ENCODE results near the gene HMGB1.
"Not testable (repeated sequence)": the region's sequence is repeated elsewhere in the genome, so short reads cannot be mapped to it uniquely, and the experiment has no call there.

HMGB1 gene

DNA sequence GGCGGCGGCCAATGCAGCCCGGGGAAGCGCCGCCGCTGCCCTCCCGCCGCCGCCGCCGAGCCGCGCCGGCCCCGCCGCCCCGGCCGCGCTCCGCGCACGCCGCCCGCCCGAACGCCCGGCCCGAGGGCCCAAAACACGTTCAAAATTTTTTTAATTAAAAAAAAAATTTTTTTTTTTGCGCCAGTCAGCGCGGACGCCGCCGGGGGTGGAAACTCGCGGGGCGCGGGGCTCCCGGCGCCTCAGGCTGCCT is 468 bp downstream of the HMGB1 start:
- DNase-seq = no peak

DNA sequence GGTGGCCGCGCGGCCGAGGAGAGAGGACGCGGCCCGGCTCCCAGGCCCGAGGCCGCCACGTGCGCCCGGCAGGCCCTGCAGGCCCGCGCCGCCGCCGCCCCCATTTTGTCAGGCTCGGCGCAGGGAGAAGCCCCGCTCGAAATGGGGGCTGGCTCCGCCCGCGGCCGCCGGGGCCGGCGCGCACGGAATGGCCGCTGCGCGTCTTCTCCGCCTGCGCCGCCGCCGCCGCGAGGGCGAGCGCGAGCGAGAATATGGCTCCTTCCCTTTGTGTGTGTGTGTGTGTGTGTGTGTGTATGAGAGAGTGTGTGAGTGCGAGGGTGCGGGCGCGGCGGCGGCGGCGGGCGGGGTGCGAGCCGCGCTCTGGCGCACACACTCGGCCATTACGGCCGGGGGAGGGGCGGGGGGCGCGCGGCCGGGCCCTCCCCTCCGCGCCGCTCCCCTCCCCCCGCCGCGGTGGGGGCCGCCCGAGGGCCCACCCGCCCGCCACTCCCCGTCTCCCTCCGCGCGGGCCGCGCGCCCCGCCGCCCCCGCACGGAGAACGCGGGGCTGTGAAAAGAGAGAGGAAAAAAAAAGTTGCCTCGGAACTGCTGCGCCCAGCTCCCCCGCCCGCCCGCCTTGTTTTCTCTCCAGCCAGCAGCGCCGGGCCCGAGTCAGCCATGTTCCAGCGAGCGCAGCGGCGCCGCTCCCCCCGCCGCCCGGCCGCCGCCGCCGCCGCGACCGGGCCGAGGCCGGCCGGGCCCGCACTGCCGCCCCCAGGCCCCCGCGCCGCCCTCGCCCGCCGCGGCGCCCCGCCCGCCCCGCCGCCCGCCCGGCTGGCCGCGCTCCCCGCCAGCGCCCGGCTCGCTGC is 1.0 kb downstream of the HMGB1 start:
- peak; percentile 84 for DNase-seq

DNA sequence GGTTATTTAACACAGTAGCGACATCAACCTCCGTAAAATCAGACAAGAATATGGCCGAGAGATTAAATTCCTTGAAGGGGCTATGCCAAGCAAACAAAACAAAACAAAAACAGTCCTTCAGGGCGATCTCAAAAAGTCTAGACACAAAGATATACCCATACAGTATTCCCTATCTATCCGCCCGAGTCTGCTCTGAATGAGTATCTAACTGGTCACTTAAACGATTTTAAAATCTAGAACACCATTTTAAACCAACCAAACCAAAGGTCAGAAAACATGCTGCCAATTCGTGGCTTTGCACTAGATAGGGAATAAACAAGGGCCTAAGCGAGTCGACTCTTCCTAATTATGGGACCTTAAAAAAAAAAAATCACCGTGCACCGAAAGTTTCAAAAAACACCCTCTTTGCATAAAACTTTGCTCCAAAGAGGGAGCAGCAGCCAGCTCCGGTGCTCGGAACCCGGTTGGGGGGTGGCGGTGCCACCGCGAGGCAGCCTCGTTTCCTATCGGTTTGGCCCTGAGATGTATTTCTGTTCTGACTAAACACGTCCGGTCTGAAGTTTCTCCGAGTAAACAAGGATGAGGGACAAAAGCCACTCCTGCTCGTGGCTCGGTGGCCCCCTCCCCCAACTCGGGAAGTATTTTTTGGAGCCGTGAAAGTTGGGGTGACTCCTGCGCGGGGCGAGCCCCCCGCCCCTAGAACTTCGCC is 1.8 kb downstream of the HMGB1 start:
- peak; percentile 76 for DNase-seq

DNA sequence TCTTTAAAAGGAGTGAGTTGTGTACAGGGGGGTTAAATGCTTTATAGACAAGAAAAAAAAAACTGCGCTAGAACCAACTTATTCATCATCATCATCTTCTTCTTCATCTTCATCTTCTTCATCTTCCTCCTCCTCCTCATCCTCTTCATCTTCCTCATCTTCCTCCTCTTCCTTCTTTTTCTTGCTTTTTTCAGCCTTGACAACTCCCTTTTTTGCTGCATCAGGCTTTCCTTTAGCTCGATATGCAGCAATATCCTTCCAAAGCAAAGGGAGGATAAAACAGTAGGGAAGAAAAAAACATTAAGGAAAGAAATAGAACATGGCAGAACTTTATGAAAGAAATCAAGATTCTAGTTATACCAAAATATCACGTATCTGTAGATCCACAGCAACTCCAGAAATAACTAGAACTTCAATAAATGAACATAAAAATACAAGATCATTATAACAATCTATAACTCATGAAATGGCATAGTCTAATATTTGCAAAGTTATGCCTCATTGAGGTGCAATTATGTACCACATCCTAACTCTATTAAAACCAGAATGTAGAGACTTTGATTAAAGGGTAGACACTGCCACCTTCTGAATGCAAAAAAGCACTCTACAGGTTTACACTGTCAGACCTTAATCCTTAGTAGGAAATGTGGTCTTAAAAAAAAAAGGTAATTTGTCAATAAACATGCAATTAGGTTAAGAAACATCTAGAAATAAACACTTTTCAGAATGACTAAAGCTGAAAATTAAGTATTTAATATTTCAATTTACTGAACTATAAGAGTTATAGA is 4.3 kb downstream of the HMGB1 start:
- peak; percentile 71 for DNase-seq

DNA sequence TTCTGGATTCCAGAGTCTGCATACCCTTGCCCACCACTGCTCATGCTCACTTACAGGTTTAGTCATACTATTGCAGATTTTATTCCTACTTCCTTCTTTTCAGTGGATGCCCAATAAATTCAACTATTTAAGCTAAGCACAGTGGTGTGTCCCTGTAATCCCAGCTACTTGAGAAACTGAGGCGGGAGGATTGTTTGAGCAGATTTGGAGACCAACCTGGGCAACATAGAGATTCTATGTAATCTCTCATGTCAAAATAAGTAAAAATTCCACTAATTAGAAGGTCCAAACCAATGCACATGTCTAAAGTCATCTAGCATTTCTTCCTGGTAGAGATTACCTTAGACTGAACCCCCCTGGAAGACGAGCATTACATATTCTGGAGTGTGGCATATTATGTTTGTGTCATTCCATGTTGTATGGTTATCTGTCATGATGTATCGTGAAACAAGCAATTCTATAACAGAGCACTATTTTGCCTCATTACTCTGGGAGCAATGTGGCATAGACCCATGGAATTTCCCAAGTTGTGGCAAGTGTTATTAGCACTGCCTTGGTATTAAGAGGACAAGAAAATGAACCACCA is 8.3 kb downstream of the HMGB1 start:
- no peak for DNase-seq

DNA sequence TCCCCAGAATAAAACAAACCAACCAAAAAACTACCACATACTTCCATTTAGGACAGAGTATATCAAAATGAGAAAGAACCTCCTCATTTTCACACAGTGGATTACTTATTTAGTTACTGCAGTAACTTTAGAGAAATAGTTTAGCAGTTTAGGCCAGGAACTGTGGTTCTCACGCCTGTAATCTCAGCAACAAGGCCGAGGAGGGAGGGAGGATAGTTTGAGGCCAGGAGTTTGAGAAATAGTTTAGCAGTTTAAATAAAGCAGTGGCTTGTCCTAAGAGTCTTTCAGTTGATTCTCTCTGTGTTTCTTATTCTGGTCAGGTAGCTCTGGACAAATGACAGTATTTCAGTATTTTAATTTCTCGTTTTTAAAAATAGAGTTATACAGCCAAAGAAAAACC is 9.4 kb downstream of the HMGB1 start:
- DNase-seq = no peak

DNA sequence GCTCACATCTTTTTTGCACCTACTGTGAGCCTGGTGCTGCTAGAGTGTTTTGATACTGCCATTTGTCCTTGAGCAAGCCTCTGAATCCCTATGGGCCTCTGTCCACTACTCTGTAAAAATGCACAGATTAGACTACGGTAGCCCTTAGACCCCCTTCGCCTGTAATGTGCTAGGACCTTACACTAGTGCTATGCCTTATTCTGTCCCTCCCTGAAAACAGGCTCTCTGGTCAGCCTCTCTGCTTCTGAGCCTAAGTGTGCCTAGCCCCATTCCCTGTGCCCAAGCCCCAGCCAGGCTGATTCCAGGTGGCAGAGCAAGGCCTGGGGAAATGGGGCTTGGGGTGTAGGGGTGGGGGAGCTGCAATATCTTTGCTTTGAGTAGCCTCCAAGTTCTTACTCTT is 10.7 kb downstream of the HMGB1 start:
- DNase-seq = no peak

DNA sequence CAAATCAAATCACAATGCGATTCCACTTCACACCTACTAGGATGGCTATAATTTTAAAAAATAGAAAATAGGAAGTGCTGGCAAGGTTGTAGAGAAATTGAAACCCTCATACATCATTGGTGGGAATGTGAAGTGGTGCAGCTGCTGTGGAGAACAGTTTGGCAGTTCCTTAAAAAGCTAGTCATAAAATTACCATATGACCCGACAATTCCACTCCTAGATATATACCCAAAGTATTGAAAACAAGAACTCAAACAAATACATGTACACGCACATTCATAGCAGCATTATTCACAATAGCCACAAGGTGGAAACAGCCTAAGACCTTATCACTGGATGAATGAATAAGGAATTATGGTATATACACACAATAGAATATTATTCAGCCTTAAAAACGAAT is 12.0 kb downstream of the HMGB1 start:
- DNase-seq = no peak

DNA sequence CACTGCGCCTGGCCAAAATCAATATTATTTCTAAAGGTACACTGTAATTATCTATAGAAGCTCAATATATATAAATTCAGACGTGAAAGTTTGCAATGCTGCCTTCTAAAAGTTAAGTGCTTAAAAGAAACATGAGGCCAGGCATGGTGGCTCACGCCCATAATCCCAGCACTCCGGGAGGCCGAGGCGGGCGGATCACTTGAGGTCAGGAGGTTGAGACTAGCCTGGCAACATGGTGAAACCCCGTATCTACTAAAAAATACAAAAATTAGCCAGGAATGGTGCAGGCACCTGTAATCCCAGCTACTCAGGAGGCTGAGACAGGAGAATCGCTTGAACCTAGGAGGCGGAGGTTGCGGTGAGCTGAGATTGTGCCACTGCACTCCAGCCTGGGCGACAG is 14.3 kb downstream of the HMGB1 start:
- DNase-seq = not testable (repeated sequence)

DNA sequence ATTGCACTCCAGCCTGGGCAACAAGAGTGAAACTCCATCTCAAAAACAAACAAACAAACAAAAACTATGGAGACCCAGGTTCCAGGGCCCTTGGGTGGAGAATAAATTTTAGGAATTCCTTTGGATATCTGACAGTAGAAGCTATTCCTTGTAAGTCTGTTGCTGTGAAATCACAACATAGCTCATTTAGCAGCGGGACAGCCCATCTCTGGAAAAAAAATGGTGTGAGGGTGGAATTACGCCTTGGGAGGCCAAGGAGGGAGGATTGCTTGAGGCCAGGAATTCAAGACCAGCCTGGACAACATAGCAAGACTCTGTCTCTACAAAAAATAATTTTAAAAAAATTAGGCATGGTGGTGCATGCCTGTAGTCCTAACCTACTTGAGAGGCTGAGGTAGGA is 15.7 kb downstream of the HMGB1 start:
- DNase-seq = no peak

DNA sequence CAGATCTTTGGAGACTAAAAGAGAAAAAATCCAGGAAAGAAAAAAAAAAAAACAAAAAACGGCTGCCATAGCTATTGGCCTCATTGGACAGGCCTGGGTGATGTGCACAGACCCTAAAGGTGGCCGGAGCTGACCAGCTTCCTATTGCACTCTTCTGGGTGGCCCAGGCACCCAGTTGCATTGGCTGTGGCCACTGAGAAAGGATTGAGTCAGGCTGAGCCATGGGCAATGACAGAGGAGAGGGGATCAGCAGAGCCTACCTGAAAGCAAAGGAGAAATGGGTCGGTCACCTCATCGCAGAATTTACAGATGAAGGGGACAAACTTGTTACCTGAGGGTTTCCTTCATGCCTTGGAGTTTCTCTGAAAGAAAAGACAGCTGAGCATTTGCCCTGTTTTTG is 17.3 kb downstream of the HMGB1 start:
- no peak for DNase-seq

DNA sequence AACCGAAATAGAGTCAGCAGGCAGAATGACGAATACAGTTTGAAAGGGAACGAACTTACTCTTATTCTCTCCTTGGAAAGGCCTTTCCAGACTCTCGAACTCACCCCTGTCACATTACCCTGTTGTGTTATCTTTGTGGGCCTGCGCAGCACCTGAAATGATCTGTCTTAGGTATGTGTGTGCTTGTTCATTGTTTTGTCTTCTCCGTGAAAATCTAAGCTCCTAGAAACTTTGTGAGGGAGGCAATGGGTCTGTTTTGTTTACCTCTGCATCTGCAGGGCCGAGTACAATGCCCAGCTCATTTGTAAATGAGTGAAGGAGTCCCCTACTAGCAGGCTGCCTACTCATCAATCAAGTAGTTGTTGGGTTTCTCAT is 19.6 kb downstream of the HMGB1 start:
- DNase-seq = no peak

DNA sequence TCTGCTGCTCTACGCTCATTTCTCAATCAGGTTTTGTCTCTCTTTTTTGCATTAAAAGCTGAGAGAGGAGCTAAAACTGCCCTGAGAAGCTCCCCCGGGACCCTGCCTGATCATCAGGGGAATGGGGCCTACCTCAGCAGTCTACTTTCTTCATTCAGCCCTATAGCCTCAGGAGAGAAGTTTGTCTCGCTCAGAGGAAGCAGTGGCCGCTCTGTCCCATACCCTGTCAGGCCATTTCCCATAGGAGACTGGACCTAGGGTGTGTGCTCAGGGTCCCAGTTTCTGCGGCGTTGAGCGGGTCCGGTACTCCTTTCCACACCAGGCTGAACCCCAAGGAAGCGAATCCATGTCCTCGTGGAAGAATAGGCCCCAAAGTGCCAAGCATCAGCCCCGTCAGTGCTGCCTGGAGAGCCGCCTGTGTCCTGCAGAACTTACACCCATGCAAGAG is 21.8 kb downstream of the HMGB1 start:
- no peak for DNase-seq

DNA sequence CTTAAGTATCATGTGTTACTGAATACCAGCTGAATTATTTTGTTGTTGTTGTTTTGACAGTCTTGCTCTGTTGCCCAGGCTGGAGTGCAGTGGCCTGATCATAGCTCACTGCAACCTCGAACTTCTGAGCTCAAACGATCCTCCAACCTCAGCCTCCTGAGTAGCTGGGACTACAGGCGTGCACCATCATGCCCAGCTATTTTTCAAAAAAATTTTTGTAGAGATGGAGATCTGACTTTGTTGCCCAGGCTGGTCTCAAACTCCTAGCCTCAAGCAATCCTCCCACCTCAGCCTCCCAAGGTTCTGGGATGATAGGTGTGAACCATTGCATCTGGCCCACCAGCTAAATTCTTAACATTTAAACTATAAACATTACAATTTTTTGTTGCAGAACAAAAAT is 22.2 kb downstream of the HMGB1 start:
- DNase-seq = not testable (repeated sequence)

DNA sequence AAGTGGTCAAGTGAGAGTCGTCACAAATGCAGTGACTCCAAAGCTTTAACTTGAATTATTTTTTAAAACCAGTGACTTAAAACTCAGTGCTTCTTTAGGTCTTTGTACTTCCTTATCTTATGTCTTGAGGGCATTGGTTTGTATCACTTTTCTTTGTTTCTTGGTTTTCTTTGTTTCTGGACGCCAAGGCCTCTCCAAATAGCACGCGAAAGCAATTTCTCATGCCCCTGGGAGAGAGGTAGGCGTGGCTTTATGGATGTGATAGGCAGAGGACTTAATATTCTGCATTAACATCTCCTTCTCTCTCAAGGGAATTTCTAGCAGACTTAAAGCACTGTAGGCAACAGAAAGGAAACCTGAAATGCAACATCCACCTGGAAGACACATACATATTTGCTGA is 22.8 kb downstream of the HMGB1 start:
- DNase-seq = no peak

DNA sequence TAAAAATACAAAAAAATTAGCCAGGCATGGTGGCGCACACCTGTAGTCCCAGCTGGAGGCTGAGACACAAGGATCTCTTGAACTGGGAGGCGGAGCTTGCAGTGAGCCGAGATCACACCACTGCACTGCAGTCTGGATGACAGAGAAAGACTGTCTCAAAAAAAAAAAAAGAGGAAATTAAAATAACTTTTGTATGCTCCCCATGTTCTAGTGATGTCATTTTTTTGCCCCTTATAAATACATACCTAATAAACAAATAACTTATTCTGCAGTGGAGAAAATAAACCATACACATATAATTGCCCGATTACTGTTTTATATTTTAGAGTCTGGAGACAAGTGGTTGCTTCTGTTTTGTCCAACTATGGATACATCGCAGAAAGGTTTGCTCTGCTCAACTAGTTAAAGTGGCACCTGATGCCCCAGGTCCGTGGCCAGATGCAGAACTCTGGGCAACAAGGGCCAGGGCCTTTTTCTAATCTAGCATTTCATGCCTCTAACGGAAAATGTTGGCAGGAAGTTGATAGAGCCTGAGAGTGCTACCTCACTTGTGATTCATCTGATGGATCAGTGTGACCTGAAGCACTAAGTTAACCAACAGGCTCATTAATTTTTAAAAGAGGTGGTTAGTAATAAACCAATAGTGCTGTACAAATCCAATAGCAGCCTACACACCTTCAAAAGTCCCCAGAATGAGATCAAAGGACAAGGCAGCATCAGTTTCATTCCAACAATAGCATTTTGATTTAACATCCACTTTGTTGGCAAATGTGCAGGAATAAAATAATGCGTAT is 24.6 kb downstream of the HMGB1 start:
- DNase-seq = no peak

DNA sequence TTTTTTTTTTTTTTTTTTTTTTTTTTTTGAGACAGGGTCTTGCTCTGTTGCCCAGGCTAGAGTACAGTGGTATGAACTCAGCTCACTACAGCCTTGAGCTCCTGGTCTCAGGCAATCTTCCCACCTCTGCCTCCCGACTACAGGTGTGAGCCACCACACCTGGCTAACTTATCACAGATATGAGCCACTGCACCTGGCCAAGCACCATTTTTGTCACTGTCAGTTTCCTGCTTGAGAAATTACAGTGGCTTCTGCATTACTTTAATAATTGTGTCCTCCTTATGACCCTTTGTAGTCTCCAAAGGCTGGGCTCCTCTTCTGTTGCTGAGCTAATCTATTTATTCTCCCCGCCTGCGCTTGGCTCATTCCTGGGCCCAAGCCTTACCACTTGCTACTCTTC is 27.4 kb downstream of the HMGB1 start:
- DNase-seq = no peak

DNA sequence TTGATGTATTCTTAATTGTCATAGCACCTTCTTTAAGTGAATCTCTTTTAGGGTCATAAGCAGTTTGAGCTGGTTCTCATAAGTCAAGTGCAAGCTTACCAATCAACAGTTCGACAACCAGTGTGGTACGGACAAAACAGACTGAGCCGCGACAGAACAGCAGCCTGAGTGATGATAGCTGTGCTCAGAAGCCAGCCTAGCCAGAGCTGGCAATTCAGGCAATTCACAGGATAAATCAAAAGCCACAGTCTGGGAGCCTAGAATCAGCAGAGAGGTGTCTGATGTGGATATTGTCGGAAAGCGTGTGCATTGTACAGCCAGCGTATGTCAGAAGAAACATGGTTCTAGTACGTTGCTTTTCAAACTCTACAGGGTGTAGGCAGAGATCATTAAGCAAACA is 28.6 kb downstream of the HMGB1 start:
- no peak for DNase-seq

DNA sequence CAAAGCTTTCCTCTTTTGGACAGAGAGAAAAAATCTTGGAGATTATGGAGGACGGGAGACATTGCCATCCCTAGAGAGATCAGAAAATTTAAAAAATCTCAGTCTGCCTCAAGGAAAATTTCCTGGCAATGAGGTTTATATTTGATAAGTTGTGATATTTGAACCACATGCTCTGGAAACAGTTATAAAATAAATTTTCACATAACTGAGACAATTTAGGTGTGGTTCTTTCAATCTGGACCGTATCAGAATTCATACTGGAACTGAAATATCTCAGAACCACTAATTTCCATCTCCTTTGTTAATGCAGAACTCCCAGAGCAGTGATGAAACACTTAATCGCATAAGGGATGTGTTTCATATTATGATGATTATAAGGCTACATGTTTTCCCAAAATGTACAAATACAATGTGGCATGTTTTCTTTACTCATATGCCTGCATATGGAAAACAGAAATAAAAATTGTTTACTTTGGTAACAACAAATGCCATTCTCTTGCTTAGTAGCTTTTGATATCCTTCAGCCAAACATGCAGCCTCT is 29.8 kb downstream of the HMGB1 start:
- DNase-seq = no peak

DNA sequence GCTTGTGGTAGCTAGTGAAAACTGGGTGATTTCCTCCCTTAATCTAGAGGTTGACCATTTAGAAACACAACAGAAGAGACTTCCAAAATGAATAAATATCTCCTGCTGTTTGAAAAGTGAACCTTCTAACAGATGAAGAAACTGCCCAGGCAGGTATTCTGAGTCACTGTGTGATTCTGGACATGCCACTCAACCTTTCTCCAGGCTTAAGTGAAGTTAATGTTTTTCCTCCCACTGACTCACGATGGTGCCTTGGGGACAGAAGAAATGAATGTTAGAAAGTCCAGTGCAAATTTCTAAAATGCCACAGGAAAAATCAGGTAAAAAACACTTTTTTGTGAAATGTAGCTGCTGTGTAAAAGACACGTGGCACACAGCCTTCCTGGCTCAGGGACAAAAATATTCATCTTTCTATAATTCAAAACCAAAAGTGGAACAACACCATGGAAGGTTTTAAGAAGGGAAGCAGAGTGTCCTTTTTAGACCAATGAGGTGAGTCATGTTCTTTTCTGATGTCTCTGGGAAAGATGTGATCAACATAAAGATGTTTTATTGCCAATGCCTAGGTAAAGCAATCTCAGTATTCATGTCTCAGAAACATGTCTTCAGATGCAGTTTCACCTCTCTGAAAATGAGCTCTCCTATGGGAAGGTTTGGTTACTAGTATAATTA is 34.3 kb downstream of the HMGB1 start:
- DNase-seq = no peak

DNA sequence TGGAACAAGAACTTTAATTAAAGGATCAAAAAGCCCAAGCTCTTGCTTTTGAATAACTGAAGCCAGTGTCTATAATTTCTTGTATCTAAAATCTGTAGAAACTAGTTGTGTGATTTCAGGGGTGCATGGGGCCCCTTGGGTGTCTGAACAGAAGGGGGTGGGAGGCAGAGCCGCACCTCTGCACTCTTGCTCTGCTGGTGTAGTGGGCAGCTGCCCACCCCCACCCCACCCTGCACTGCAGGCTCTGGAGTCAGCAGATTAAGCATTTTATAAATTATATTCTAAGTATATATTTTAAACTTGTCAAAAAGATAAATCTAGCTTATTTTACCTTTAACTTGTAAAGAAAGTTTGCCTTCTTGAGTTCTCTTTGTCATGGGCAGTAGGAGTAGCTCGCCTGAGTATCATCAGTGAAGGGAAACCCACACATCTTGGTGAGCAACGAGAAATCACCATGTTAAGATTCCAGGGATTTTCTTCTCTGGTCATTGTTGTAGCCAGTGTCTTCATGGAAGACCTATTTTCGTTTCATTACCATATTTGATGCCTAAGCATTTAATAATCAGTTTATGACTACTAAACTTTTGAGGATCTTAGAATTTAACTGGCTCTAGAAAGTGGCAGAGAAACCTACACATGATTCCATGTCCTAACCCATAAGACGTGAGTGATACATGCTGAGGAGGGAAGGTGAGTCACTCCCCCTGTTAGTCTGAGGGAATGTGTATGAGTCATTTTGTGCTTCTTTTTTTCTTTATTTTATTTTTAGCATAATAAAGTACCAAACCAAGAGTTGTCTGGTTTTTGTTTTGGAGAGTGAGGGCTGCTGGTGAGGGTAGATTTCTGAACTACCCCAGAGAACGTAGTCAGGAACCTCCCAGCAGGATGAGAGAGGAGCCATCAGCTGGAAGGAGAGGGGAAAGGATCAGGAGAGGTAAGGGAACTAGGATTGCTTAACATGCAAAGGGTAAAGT is 35.7 kb downstream of the HMGB1 start:
- DNase-seq = no peak
